ENCODE results near the gene NACC2. TPM values are rescaled to one million over a fixed set of nuclear protein-coding genes. Genes with fewer than 3 reads are reported as not detected.

The NACC2 gene
- total RNA-seq, 1 experiment from 2014 or later, result 62.0 TPM

- ChIA-PET POLR2A (no interaction called here), CTCF (interaction anchor here (0.6 to 1.1 kb wide), 5 partner anchors 9 to 86 kb away, joined by 5 to 8 read pairs (median 6); no protein-coding TSS in a partner anchor)
- H3K9me3 ChIP-seq (ENCODE audit: control insufficient read depth, insufficient read depth, low read depth, low read length), result no peaks in the 10 kb centered on the region
- DNase-seq (ENCODE audit: low read depth, low spot score) (no peak), ATAC-seq (no peak)
- H3K36me3 ChIP-seq (ENCODE audit: control insufficient read depth, insufficient read depth, low read length), result no peaks in the 10 kb centered on the region
- H3K27me3 ChIP-seq (ENCODE audit: control insufficient read depth, insufficient read depth, low read length), result no peaks in the 10 kb centered on the region
- in situ Hi-C loops (cut with HindIII; ENCODE audit: low pct_unique_long_range_greater_than_20kb, low sequenced_read_pairs), result no loop called here
- BruUV-seq (replicated peaks), result no TSS peak
- intact Hi-C loops (cut with micrococcal nuclease; ENCODE audit: unreplicated experiment), result no loop called here
- TF ChIP-seq POLR2AphosphoS5 (IDR thresholded peaks at IDR 0.05; ENCODE audit: low read depth, low read length) (no peak), REST (IDR thresholded peaks at IDR 0.05; ENCODE audit: insufficient read depth in 1 of 2, low read depth in 2 of 2, low read length in 1 of 2) (no peak), CTCF (IDR thresholded peaks at IDR 0.05) (no peak), SIN3A (IDR thresholded peaks at IDR 0.05; ENCODE audit: borderline replicate concordance, insufficient read depth, low read depth, low read length) (no peak), TCF7L2 (IDR thresholded peaks at IDR 0.05; ENCODE audit: low read depth, low read length) (no peak)
- H3K4me3 ChIP-seq (ENCODE audit: low read depth in 2 of 2, low read length in 2 of 2), result no peak overlapping the region
- no peak overlapping the region for H3K27ac ChIP-seq (ENCODE audit: low read length)
- H3K4me1 ChIP-seq (ENCODE audit: control insufficient read depth, insufficient read depth, low read length), result peaks cover 4% of the 10 kb centered on the region
These were observed 37.5 kb upstream of the NACC2 start for GRCh38 chr9:136132512-136133050.

GRCh38 chr9:136131629-136132511, 36.8 kb upstream of the NACC2 start:
- Histone ChIP-seq H3K4me3 (ENCODE audit: low read depth in 2 of 2, low read length in 2 of 2) (no peak overlapping the region), H3K36me3 (ENCODE audit: control insufficient read depth, insufficient read depth, low read length) (no peaks in the 10 kb centered on the region), H3K27me3 (ENCODE audit: control insufficient read depth, insufficient read depth, low read length) (no peaks in the 10 kb centered on the region), H3K4me1 (ENCODE audit: control insufficient read depth, insufficient read depth, low read length) (peaks cover 4% of the 10 kb centered on the region), H3K27ac (ENCODE audit: low read length) (no peak overlapping the region), H3K9me3 (ENCODE audit: control insufficient read depth, insufficient read depth, low read depth, low read length) (no peaks in the 10 kb centered on the region)
- TF ChIP-seq SIN3A (IDR thresholded peaks at IDR 0.05; ENCODE audit: borderline replicate concordance, insufficient read depth, low read depth, low read length) (no peak), POLR2AphosphoS5 (IDR thresholded peaks at IDR 0.05; ENCODE audit: low read depth, low read length) (no peak), TCF7L2 (IDR thresholded peaks at IDR 0.05; ENCODE audit: low read depth, low read length) (no peak), REST (IDR thresholded peaks at IDR 0.05; ENCODE audit: insufficient read depth in 1 of 2, low read depth in 2 of 2, low read length in 1 of 2) (no peak), CTCF (IDR thresholded peaks at IDR 0.05) (no peak)
- ChIA-PET CTCF (interaction anchor here (1.1 kb wide), 1 partner anchor 10 kb away, joined by 6 read pairs; no protein-coding TSS in a partner anchor), POLR2A (interaction anchor here (0.6 kb wide), 1 partner anchor 40 kb away, joined by 3 read pairs; no protein-coding TSS in a partner anchor)
- BruUV-seq (replicated peaks), result no TSS peak
- ATAC-seq (no peak), DNase-seq (ENCODE audit: low read depth, low spot score) (no peak)
- intact Hi-C loops (cut with micrococcal nuclease; ENCODE audit: unreplicated experiment) (no loop called here), in situ Hi-C loops (cut with HindIII; ENCODE audit: low pct_unique_long_range_greater_than_20kb, low sequenced_read_pairs) (no loop called here)
